HepG2 (cell line): ENCODE data around the gene SERINC2. TPM values are rescaled to one million over a fixed set of nuclear protein-coding genes. Genes with fewer than 3 reads are reported as not detected.

Source experiments
- CBX1 ChIP-seq: IDR thresholded peaks from one replicate; pipeline ENCODE4 v1.6.1; 2016; ENCODE audit warnings: antibody characterized with exemption, low read depth
- FOXO4 ChIP-seq: sonication (generic); formaldehyde crosslinking; conservative IDR thresholded peaks from 2 replicates; pipeline ENCODE4 v1.8.1; 2023; ENCODE audit warnings: missing genetic modification reagents
- HIC2 ChIP-seq: sonication (generic); formaldehyde crosslinking; IDR thresholded peaks from 2 replicates; pipeline ENCODE4 v1.9.0; 2022; ENCODE audit warnings: low read depth, missing genetic modification reagents
- HOXA5 ChIP-seq: sonication (generic); formaldehyde crosslinking; IDR thresholded peaks from 2 replicates; pipeline ENCODE4 v1.4.0; 2020; ENCODE audit warnings: missing genetic modification reagents
- MIXL1 ChIP-seq: IDR thresholded peaks from 2 replicates; pipeline ENCODE4 v1.6.1; 2016
- MXI1 ChIP-seq: IDR thresholded peaks from 3 replicates; pipeline ENCODE4 v1.6.1; 2012; ENCODE audit warnings: low read depth, low read length, inconsistent platforms, borderline replicate concordance
- NFE2L2 ChIP-seq: fragments of 150-350 bp; IDR thresholded peaks from 2 replicates; pipeline ENCODE4 v1.6.1; 2014; ENCODE audit warnings: low read length
- NONO ChIP-seq, 2 experiments: fragments of 450-650 bp in 1 of 2; sonication (generic) in 1 of 2; formaldehyde crosslinking in 1 of 2; IDR thresholded peaks in 1 of 2; conservative IDR thresholded peaks in 1 of 2; 2 replicates each; pipeline versions ENCODE4 v1.6.1 to v1.8.0; 2017 to 2022; ENCODE audit warnings: mild to moderate bottlenecking in 1 of 2, missing genetic modification reagents in 1 of 2, moderate library complexity in 1 of 2
- NR1H2 ChIP-seq: sonication (generic); formaldehyde crosslinking; IDR thresholded peaks from 2 replicates; pipeline ENCODE4 v1.8.1; 2022; ENCODE audit warnings: low read depth, missing genetic modification reagents, borderline replicate concordance
- NR2F6 ChIP-seq, 2 experiments: IDR thresholded peaks; 2 replicates each; pipeline ENCODE4 v1.6.1; 2016; ENCODE audit warnings: antibody characterized with exemption in 1 of 2, mild to moderate bottlenecking in 1 of 2
- PHB2 ChIP-seq: fragments of 450-650 bp; IDR thresholded peaks from 2 replicates; pipeline ENCODE4 v1.6.1; 2018; ENCODE audit not compliant: partially characterized antibody
- RBAK ChIP-seq: sonication (generic); formaldehyde crosslinking; IDR thresholded peaks from 2 replicates; pipeline ENCODE4 v1.5.1; 2020; ENCODE audit warnings: mild to moderate bottlenecking, missing genetic modification reagents
- RFXANK ChIP-seq: IDR thresholded peaks from 2 replicates; pipeline ENCODE4 v1.6.1; 2016
- TBP ChIP-seq: sonication (generic); formaldehyde crosslinking; IDR thresholded peaks from 2 replicates; pipeline ENCODE4 v1.5.0; 2020; ENCODE audit warnings: missing genetic modification reagents
- TOE1 ChIP-seq: sonication (generic); formaldehyde crosslinking; IDR thresholded peaks from 2 replicates; pipeline ENCODE4 v1.4.0; 2020; ENCODE audit warnings: mild to moderate bottlenecking, missing genetic modification reagents
- TP53 ChIP-seq: sonication (generic); formaldehyde crosslinking; conservative IDR thresholded peaks from 2 replicates; pipeline ENCODE4 v1.4.0; 2020; ENCODE audit warnings: missing genetic modification reagents
- ZBTB34 ChIP-seq: sonication (generic); formaldehyde crosslinking; IDR thresholded peaks from 2 replicates; pipeline ENCODE4 v1.8.0; 2022; ENCODE audit warnings: mild to moderate bottlenecking, missing genetic modification reagents
- ZBTB7A ChIP-seq: sonication (generic); formaldehyde crosslinking; IDR thresholded peaks from 2 replicates; pipeline ENCODE4 v1.8.0; 2022; ENCODE audit warnings: mild to moderate bottlenecking, missing genetic modification reagents
- ZC3H4 ChIP-seq: sonication (generic); formaldehyde crosslinking; IDR thresholded peaks from 2 replicates; pipeline ENCODE4 v1.4.0; 2020; ENCODE audit warnings: missing genetic modification reagents, borderline replicate concordance
- ZFX ChIP-seq: sonication (generic); formaldehyde crosslinking; IDR thresholded peaks from 2 replicates; pipeline ENCODE4 v1.4.0; 2020; ENCODE audit warnings: mild to moderate bottlenecking, low read depth, missing genetic modification reagents, moderate library complexity
- ZNF138 ChIP-seq: sonication (generic); formaldehyde crosslinking; IDR thresholded peaks from 2 replicates; pipeline ENCODE4 v1.5.0; 2020; ENCODE audit warnings: mild to moderate bottlenecking, low read depth, missing genetic modification reagents
- ZNF274 ChIP-seq: sonication (generic); formaldehyde crosslinking; IDR thresholded peaks from 2 replicates; pipeline ENCODE4 v1.5.1; 2020; ENCODE audit warnings: mild to moderate bottlenecking, missing genetic modification reagents
- ZNF562 ChIP-seq: sonication (generic); formaldehyde crosslinking; IDR thresholded peaks from 2 replicates; pipeline ENCODE4 v1.8.0; 2022; ENCODE audit warnings: missing genetic modification reagents, borderline replicate concordance
- ZNF580 ChIP-seq: IDR thresholded peaks from 2 replicates; pipeline ENCODE4 v1.6.1; 2016; ENCODE audit warnings: low read depth, borderline replicate concordance
- ZNF761 ChIP-seq: sonication (generic); formaldehyde crosslinking; conservative IDR thresholded peaks from 2 replicates; pipeline ENCODE4 v1.4.0; 2020; ENCODE audit warnings: mild to moderate bottlenecking, missing genetic modification reagents
- ZNF841 ChIP-seq: sonication (generic); formaldehyde crosslinking; IDR thresholded peaks from 2 replicates; pipeline ENCODE4 v1.8.1; 2023; ENCODE audit warnings: missing genetic modification reagents, borderline replicate concordance
- polyA plus RNA-seq, 8 experiments: library from polyadenylated mRNA; depleted of rRNA in 3 of 8; stranded (reverse) in 7 of 8; unstranded in 1 of 8; fragments of >200 nt; fragmentation: Illumina TruSeq in 4 of 8; extraction: Trizol in 4 of 8; gene quantifications; 2 replicates each; pipeline versions ENCODE4 v1.2.1 to v1.2.3, GENCODE V29; 2011 to 2016; ENCODE audit warnings: low read depth in 4 of 8, missing spikeins in 1 of 8, mixed read lengths in 1 of 8; ENCODE audit not compliant: insufficient read depth in 1 of 8
- total RNA-seq, 5 experiments: library from RNA; depleted of rRNA; stranded (reverse); fragments of >200 nt; fragmentation: Illumina TruSeq; extraction: Trizol; gene quantifications; 2 replicates each; pipeline ENCODE4 v1.2.3, GENCODE V29; 2016; ENCODE audit warnings: low read depth in 1 of 5
- TF ChIP-seq, protein P1 (sequence below): IDR thresholded peaks from 2 replicates; pipeline ENCODE4 v1.6.1; 2018; ENCODE audit warnings: missing genetic modification reagents

The SERINC2 gene
- total and polyA plus RNA-seq, 2 of the 13 experiments (the other 11 are each of a cell fraction or from before 2014, with no cell fraction given): 4.8 to 126 TPM

DNA sequence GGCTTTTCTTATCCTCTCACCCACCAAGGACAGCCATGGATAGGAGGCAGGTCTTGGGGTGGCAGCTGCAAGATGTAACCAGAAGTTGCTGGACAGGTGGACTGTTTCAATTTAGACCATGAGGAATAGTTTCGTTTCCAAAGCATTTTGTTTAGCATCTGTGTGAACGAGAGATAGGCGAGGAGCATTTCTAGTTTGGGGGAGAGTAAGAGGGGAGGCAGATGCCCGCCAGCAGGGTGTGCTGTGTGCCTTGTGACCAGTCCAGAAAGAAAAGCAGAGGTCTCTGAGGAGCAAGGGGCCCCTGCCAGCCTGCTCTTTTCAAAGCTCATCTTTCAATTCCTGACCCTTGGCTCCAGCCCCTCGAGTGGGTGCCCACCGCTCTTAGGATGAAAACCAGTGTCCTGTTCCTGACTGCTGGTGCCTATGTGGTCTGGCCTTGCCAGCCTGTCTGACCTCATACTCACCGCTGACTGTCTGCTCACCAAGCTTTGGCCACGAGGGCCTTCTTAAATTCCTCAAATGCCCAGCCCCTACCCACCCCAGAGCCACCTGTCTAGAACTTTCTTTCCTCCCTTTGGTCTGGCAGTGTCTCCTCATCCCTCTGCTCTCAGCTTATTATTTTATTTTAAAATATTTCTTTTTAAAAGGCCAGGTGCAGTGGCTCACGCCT is 8.5 kb downstream of the SERINC2 start (continued):
- TF ChIP-seq ZFX (peak; percentile 17; the same call in 1 of the 2 replicates), ZNF841 (CRISPR knock-in tag) (no peak), ZNF761 (no peak), HOXA5 (CRISPR knock-in tag) (no peak), ZC3H4 (CRISPR knock-in tag) (no peak), ZBTB34 (no peak), TOE1 (CRISPR knock-in tag) (no peak), NONO (IDR thresholded peaks at IDR 0.05) (no peak), NONO (CRISPR knock-in tag; conservative IDR thresholded peaks at IDR 0.05) (no peak), ZNF274 (CRISPR knock-in tag) (no peak), NR1H2 (CRISPR knock-in tag) (no peak), TP53 (CRISPR knock-in tag) (no peak), HIC2 (CRISPR knock-in tag) (no peak), RBAK (CRISPR knock-in tag) (no peak), CBX1 (no peak), NFE2L2 (no peak), MXI1 (no peak), NR2F6 (IDR thresholded peaks at IDR 0.05) (no peak), NR2F6 (CRISPR knock-in tag; IDR thresholded peaks at IDR 0.05) (peak; percentile 43; the same call in 1 of the 2 replicates), RFXANK (CRISPR knock-in tag) (no peak), ZNF138 (no peak), ZNF580 (CRISPR knock-in tag) (peak; percentile 35; the same call in 1 of the 2 replicates), TBP (CRISPR knock-in tag) (no peak), ZNF562 (CRISPR knock-in tag) (no peak), PHB2 (no peak), MIXL1 (no peak), ZBTB7A (CRISPR knock-in tag) (no peak), FOXO4 (CRISPR knock-in tag) (no peak)
- TF ChIP-seq, protein P1, sequence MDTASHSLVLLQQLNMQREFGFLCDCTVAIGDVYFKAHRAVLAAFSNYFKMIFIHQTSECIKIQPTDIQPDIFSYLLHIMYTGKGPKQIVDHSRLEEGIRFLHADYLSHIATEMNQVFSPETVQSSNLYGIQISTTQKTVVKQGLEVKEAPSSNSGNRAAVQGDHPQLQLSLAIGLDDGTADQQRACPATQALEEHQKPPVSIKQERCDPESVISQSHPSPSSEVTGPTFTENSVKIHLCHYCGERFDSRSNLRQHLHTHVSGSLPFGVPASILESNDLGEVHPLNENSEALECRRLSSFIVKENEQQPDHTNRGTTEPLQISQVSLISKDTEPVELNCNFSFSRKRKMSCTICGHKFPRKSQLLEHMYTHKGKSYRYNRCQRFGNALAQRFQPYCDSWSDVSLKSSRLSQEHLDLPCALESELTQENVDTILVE: 0 out of 2 replicates have a peak, but pooled peaks have one; percentile 15
